Endothelial cell of umbilical vein (primary cell): ENCODE measurements around the gene CPA2. TPM values are rescaled to one million over a fixed set of nuclear protein-coding genes. Genes with fewer than 3 reads are reported as not detected.

ENCODE experiments used
- BruUV-seq: library from RNA; stranded (reverse); fragments of 400-500 nt; replicated peaks from 2 replicates; lab custom pipeline; 2021; lab: Mats Ljungman, UMichigan
- CTCF ChIA-PET: fragments of 300-600, 350-600 bp; sonication (Branson Sonifier 250); formaldehyde crosslinking; loops from one replicate; lab custom pipeline; 2021; ENCODE audit warnings: antibody characterized with exemption, inconsistent platforms; lab: Charles Lee
- POLR2A ChIA-PET: fragments of 300-600, 350-600 bp; sonication (Branson Sonifier 250); formaldehyde crosslinking; loops from one replicate; lab custom pipeline; 2021; ENCODE audit warnings: antibody characterized with exemption, inconsistent platforms; lab: Charles Lee
- DNase-seq: peaks from one replicate; pipeline ENCODE4 v3.0.0-alpha.2; 2011; ENCODE audit warnings: low read depth, low spot score
- FAIRE-seq: peaks from 2 replicates; lab custom pipeline; 2011; peaks lifted over from hg19 to GRCh38; lab: Jason Lieb, UNC
- H2AFZ ChIP-seq: 2 replicates; pipeline ENCODE4 v1.6.0; 2012; ENCODE audit warnings: low read depth, low read length, control low read depth, inconsistent platforms
- H3K27ac ChIP-seq: 2 replicates; pipeline ENCODE4 v1.5.1; 2011; ENCODE audit warnings: low read depth, mild to moderate bottlenecking, control low read depth, low read length, moderate library complexity; ENCODE audit not compliant: insufficient read depth
- H3K27me3 ChIP-seq, 2 experiments: 2 replicates each; pipeline versions ENCODE4 v1.6.0 to v1.6.1; 2011; ENCODE audit warnings: low read length in 2 of 2, mixed read lengths in 1 of 2; ENCODE audit not compliant: control insufficient read depth in 2 of 2, insufficient read depth in 2 of 2
- H3K36me3 ChIP-seq, 2 experiments: 2 replicates in 1 of 2; 3 replicates in 1 of 2; pipeline ENCODE4 v1.5.1; 2011; ENCODE audit warnings: low read length in 2 of 2, mild to moderate bottlenecking in 1 of 2, moderate library complexity in 1 of 2; ENCODE audit not compliant: control insufficient read depth in 2 of 2, insufficient read depth in 2 of 2; ENCODE audit errors: extremely low read depth in 1 of 2
- H3K4me1 ChIP-seq: 3 replicates; pipeline ENCODE4 v1.5.1; 2011; ENCODE audit warnings: mild to moderate bottlenecking, low read length; ENCODE audit not compliant: control insufficient read depth, insufficient read depth; ENCODE audit errors: extremely low read depth
- H3K4me2 ChIP-seq: 2 replicates; pipeline ENCODE4 v1.6.1; 2011; ENCODE audit warnings: low read length, control low read depth, mixed read lengths; ENCODE audit not compliant: insufficient read depth
- H3K4me3 ChIP-seq, 3 experiments: fragments of 200-600 bp in 1 of 3; sonication (generic), shearing (Covaris generic) in 1 of 3; replicated peaks in 1 of 3; 2 replicates each; pipeline ENCODE4 v1.5.1; 2011 to 2016; ENCODE audit warnings: control low read depth in 3 of 3, low read length in 3 of 3, mild to moderate bottlenecking in 2 of 3, inconsistent platforms in 1 of 3, low read depth in 1 of 3, moderate library complexity in 1 of 3; ENCODE audit not compliant: insufficient read depth in 1 of 3
- H3K79me2 ChIP-seq: 2 replicates; pipeline ENCODE4 v1.6.0; 2012; ENCODE audit warnings: low read length, inconsistent platforms; ENCODE audit not compliant: control insufficient read depth, insufficient read depth
- H3K9ac ChIP-seq: replicated peaks from 2 replicates; pipeline ENCODE3; 2011; ENCODE audit warnings: low read length, control low read depth; ENCODE audit not compliant: insufficient read depth; ENCODE audit errors: extremely low read depth
- H3K9me1 ChIP-seq: replicated peaks from 3 replicates; pipeline ENCODE4 v1.6.0; 2011; ENCODE audit warnings: mild to moderate bottlenecking, low read length; ENCODE audit not compliant: control insufficient read depth, insufficient read depth; ENCODE audit errors: extremely low read depth
- H3K9me3 ChIP-seq: replicated peaks from 2 replicates; pipeline ENCODE4 v1.5.1; 2012; ENCODE audit warnings: low read length, inconsistent platforms; ENCODE audit not compliant: control insufficient read depth, insufficient read depth
- H4K20me1 ChIP-seq: replicated peaks from 2 replicates; pipeline ENCODE3; 2011; ENCODE audit warnings: mild to moderate bottlenecking, low read length; ENCODE audit not compliant: control insufficient read depth, insufficient read depth; ENCODE audit errors: extremely low read depth
- CTCF ChIP-seq, 2 donors: IDR thresholded peaks; 1 replicate in 1 of 2; 2 replicates in 1 of 2; pipeline ENCODE4 v1.5.1; 2011; ENCODE audit warnings: low read length in 2 of 2, mild to moderate bottlenecking in 2 of 2, moderate library complexity in 2 of 2, control low read depth in 1 of 2, inconsistent platforms in 1 of 2, low read depth in 1 of 2; ENCODE audit not compliant: insufficient read depth in 1 of 2; ENCODE audit errors: extremely low read depth in 1 of 2
- EZH2 ChIP-seq: IDR thresholded peaks from 2 replicates; pipeline ENCODE4 v1.6.1; 2012; ENCODE audit warnings: borderline replicate concordance, low read depth, mild to moderate bottlenecking, moderate library complexity, low read length, inconsistent platforms; ENCODE audit not compliant: severe bottlenecking
- FOS ChIP-seq: IDR thresholded peaks from 2 replicates; pipeline ENCODE4 v1.6.1; 2011; ENCODE audit warnings: mild to moderate bottlenecking, low read length, moderate library complexity, borderline replicate concordance; ENCODE audit not compliant: insufficient read depth
- GATA2 ChIP-seq: IDR thresholded peaks from 2 replicates; pipeline ENCODE4 v1.7.0; 2011; ENCODE audit warnings: low read depth, mild to moderate bottlenecking, moderate library complexity, mixed read lengths, low read length; ENCODE audit not compliant: insufficient read length, insufficient read depth
- JUN ChIP-seq: IDR thresholded peaks from 2 replicates; pipeline ENCODE4 v1.6.1; 2011; ENCODE audit warnings: borderline replicate concordance, low read depth; ENCODE audit not compliant: insufficient read length, insufficient read depth
- MAX ChIP-seq: IDR thresholded peaks from 2 replicates; pipeline ENCODE4 v1.6.1; 2011; ENCODE audit not compliant: insufficient read depth, insufficient read length
- MYC ChIP-seq: IDR thresholded peaks from one replicate; pipeline ENCODE4 v1.6.1; 2011; ENCODE audit warnings: mild to moderate bottlenecking, low read depth, low read length
- POLR2A ChIP-seq: IDR thresholded peaks from 2 replicates; pipeline ENCODE4 v1.6.1; 2012; ENCODE audit warnings: low read depth, mild to moderate bottlenecking, control low read depth, low read length
- POLR2AphosphoS5 ChIP-seq: IDR thresholded peaks from 2 replicates; pipeline ENCODE4 v1.6.1; 2012; ENCODE audit warnings: low read depth, mild to moderate bottlenecking, control low read depth, low read length, moderate library complexity; ENCODE audit not compliant: insufficient read depth
- dilution Hi-C: fragments of 300-500 bp; cut with MboI; formaldehyde crosslinking; loops from one replicate; pipeline ENCODE4 v1.15.0; 2019; ENCODE audit warnings: low sequenced_read_pairs; ENCODE audit not compliant: extremely low pct_ligation_motif_present
- intact Hi-C: fragments of 100-400 bp; cut with micrococcal nuclease; formaldehyde crosslinking; loops from one replicate; pipeline ENCODE4 v1.10.0; 2022
- polyA plus RNA-seq, 4 experiments: library from polyadenylated mRNA; depleted of rRNA in 3 of 4; stranded (reverse) in 3 of 4; unstranded in 1 of 4; fragments of >200 nt; gene quantifications; 2 replicates each; pipeline versions ENCODE4 v1.2.1 to v1.2.3, GENCODE V29; 2011 to 2012; ENCODE audit warnings: missing spikeins in 1 of 4
- total RNA-seq: library from RNA; stranded (reverse); gene quantifications from 2 replicates; pipeline ENCODE4 v1.2.3, GENCODE V29; 2021

Gene CPA2
- total and polyA plus RNA-seq, 2 donors (not counting 3 experiments of a cell fraction or from before 2014, with no cell fraction given): not detected

GRCh38 chr7:130273933-130274255, 7.2 kb downstream of the CPA2 start:
- Histone ChIP-seq H3K36me3 (no peaks in the 10 kb centered on the region), H4K20me1 (no peaks in the 10 kb centered on the region), H3K9me1 (no peaks in the 10 kb centered on the region), H3K4me3 (no peak overlapping the region), H3K4me1 (peaks cover 2% of the 10 kb centered on the region), H2AFZ (no peak overlapping the region), H3K9ac (no peak overlapping the region), H3K27ac (no peak overlapping the region), H3K27me3 (peaks cover 5 to 30% of the 10 kb centered on the region in 2 experiments), H3K4me2 (peak overlapping the region; percentile 19), H3K79me2 (no peaks in the 10 kb centered on the region), H3K9me3 (no peaks in the 10 kb centered on the region)
- FAIRE-seq: no peak
- POLR2A ChIA-PET: no interaction called here
- dilution Hi-C loops (no loop called here), intact Hi-C loops (no loop called here)
- BruUV-seq: no TSS peak
- TF ChIP-seq GATA2: no peak
- CTCF ChIA-PET: interaction anchor here (1.0 to 1.6 kb wide), 3 partner anchors 9 to 484 kb away, joined by 3 to 4 read pairs (median 4); no protein-coding TSS in a partner anchor
- no peak for DNase-seq

- peaks cover 5 to 28% of the 10 kb centered on the region in 2 experiments for H3K27me3 ChIP-seq
- H2AFZ ChIP-seq: no peak overlapping the region
- H3K4me3 ChIP-seq: no peak overlapping the region
- CTCF ChIA-PET: interaction anchor here (1.0 to 1.6 kb wide), 2 partner anchors 50 to 484 kb away, joined by 3 to 4 read pairs; no protein-coding TSS in a partner anchor
- dilution Hi-C loops: no loop called here
- H3K27ac ChIP-seq: no peak overlapping the region
- BruUV-seq: no TSS peak
- H3K36me3 ChIP-seq: no peaks in the 10 kb centered on the region
- FAIRE-seq: peak; percentile 4
- no peak for TF ChIP-seq POLR2AphosphoS5
- no peak for TF ChIP-seq FOS
- TF ChIP-seq MAX: no peak
- TF ChIP-seq GATA2: no peak
- TF ChIP-seq POLR2A: no peak
- TF ChIP-seq EZH2: no peak
- TF ChIP-seq JUN: no peak
- no peak for TF ChIP-seq CTCF (IDR thresholded peaks at IDR 0.05; ENCODE audit: extremely low read depth in 1 of 2, insufficient read depth in 1 of 2, low read depth in 1 of 2, low read length in 2 of 2)
- TF ChIP-seq MYC: no peak
- POLR2A ChIA-PET: no interaction called here
- H3K79me2 ChIP-seq: no peaks in the 10 kb centered on the region
- no peaks in the 10 kb centered on the region for H3K9me1 ChIP-seq
- no peaks in the 10 kb centered on the region for H4K20me1 ChIP-seq
- intact Hi-C loops: no loop called here
- H3K9ac ChIP-seq: no peak overlapping the region
- no peak for DNase-seq
- no peaks in the 10 kb centered on the region for H3K9me3 ChIP-seq
- no peak overlapping the region for H3K4me2 ChIP-seq
- peaks cover 2% of the 10 kb centered on the region for H3K4me1 ChIP-seq
Observed at GRCh38 chr7:130274296-130274695, 7.6 kb downstream of the CPA2 start.
